ENCODE results near the gene SNX15. TPM values are rescaled to one million over a fixed set of nuclear protein-coding genes. Genes with fewer than 3 reads are reported as not detected.

Gene SNX15
- total RNA-seq, 4 donors from 2014 or later = 16.9 to 33.3 (median 25.9) TPM

GRCh38 chr11:65078786-65079342, 51.6 kb downstream of the SNX15 start:
- Histone ChIP-seq H3K27me3 (no peaks in the 10 kb centered on the region), H3K36me3 (no peaks in the 10 kb centered on the region), H3K9me3 (no peaks in the 10 kb centered on the region), H3K4me3 (no peak overlapping the region), H3K27ac (no peak overlapping the region), H3K4me1 (peaks cover 6 to 8% of the 10 kb centered on the region in 2 donors)
- in situ Hi-C loops (cut with MboI; ENCODE audit: low sequenced_read_pairs in 4 of 4) (no loop called here), intact Hi-C loops (cut with DNase I; ENCODE audit: low total_unique reads) (no loop called here)
- ATAC-seq = no peak
- TF ChIP-seq POLR2A (IDR thresholded peaks at IDR 0.05) (no peak), CTCF (IDR thresholded peaks at IDR 0.05 in 4 of 5, conservative IDR thresholded peaks at IDR 0.05 in 1 of 5) (no peak)
- DNase-seq = no peak

GRCh38 chr11:65083134-65083833, 56.0 kb downstream of the SNX15 start:
- peak overlapping the region; percentile 90 to 98 (median 91) for H3K27ac ChIP-seq
- peaks cover 0 to 31% of the 10 kb centered on the region in 2 donors for H3K36me3 ChIP-seq
- TF ChIP-seq POLR2A (IDR thresholded peaks at IDR 0.05) (no peak), CTCF (IDR thresholded peaks at IDR 0.05 in 4 of 5, conservative IDR thresholded peaks at IDR 0.05 in 1 of 5) (no peak)
- ATAC-seq (peak in 1 of 2 donors; percentile 1), DNase-seq (no peak)
- intact Hi-C loops (cut with DNase I; ENCODE audit: low total_unique reads) = loop anchor here (5.0 kb wide), 1 partner anchor 41 kb away; the partner anchor contains the start of gene SAC3D1
- H3K9me3 ChIP-seq = no peaks in the 10 kb centered on the region
- H3K4me3 ChIP-seq = peak overlapping the region; percentile 71 to 95 (median 81)
- in situ Hi-C loops (cut with MboI; ENCODE audit: low sequenced_read_pairs in 4 of 4) = no loop called here
- H3K4me1 ChIP-seq = peaks cover 12 to 18% of the 10 kb centered on the region in 2 donors
- no peaks in the 10 kb centered on the region for H3K27me3 ChIP-seq

GRCh38 chr11:65083834-65084597, 56.8 kb downstream of the SNX15 start, which contains the start of the genes CDCA5 and ZFPL1:
Gene CDCA5, minus strand, starts transcription at chr11:65084040. Its CDS starts 62 bp downstream, at chr11:65083978.
Gene ZFPL1, plus strand, starts transcription at chr11:65084222. Its CDS starts 477 bp downstream, at chr11:65084699.
- no peaks in the 10 kb centered on the region for H3K27me3 ChIP-seq
- intact Hi-C loops (cut with DNase I; ENCODE audit: low total_unique reads) = loop anchor here (1.0 to 5.0 kb wide), 7 partner anchors 12 to 1261 kb away; partner anchors contain the start of genes BRMS1, FAU, MRPL49 and SAC3D1
- TF ChIP-seq POLR2A (IDR thresholded peaks at IDR 0.05) (peak; percentile 12 to 52), CTCF (IDR thresholded peaks at IDR 0.05 in 4 of 5, conservative IDR thresholded peaks at IDR 0.05 in 1 of 5) (peak in 1 of 5 experiments; percentile 4)
- H3K4me3 ChIP-seq = peak within 1 kb of the TSS; percentile 71 to 95 (median 81)
- peak; percentile 98 to 99 for ATAC-seq
- peak; percentile 90 to 93 for DNase-seq
- in situ Hi-C loops (cut with MboI; ENCODE audit: low sequenced_read_pairs in 4 of 4) = no loop called here
- H3K9me3 ChIP-seq = no peaks in the 10 kb centered on the region
- H3K27ac ChIP-seq = peak within 1 kb of the TSS; percentile 90 to 98 (median 91)
- peaks cover 12 to 18% of the 10 kb centered on the region in 2 donors for H3K4me1 ChIP-seq
- H3K36me3 ChIP-seq = peaks cover 0 to 38% of the 10 kb centered on the region in 2 donors

GRCh38 chr11:65084598-65085375, 57.5 kb downstream of the SNX15 start:
- in situ Hi-C loops (cut with MboI; ENCODE audit: low sequenced_read_pairs in 4 of 4) (no loop called here), intact Hi-C loops (cut with DNase I; ENCODE audit: low total_unique reads) (loop anchor here (1.0 to 5.0 kb wide), 7 partner anchors 12 to 1261 kb away; partner anchors contain the start of genes BRMS1, FAU, MRPL49 and SAC3D1)
- Histone ChIP-seq H3K9me3 (no peaks in the 10 kb centered on the region), H3K27me3 (no peaks in the 10 kb centered on the region), H3K36me3 (peaks cover 0 to 40% of the 10 kb centered on the region in 2 donors), H3K4me1 (peaks cover 12 to 18% of the 10 kb centered on the region in 2 donors), H3K27ac (peak overlapping the region; percentile 90 to 98 (median 91)), H3K4me3 (peak overlapping the region; percentile 71 to 95 (median 81))
- no peak for TF ChIP-seq CTCF (IDR thresholded peaks at IDR 0.05 in 4 of 5, conservative IDR thresholded peaks at IDR 0.05 in 1 of 5)
- TF ChIP-seq POLR2A (IDR thresholded peaks at IDR 0.05) = no peak
- no peak for DNase-seq
- peak in 1 of 2 donors; percentile 1 for ATAC-seq

All from gastrocnemius medialis (tissue), 4 donors.